Measurements from ENCODE around the gene CCNC.

CCNC gene

DNA sequence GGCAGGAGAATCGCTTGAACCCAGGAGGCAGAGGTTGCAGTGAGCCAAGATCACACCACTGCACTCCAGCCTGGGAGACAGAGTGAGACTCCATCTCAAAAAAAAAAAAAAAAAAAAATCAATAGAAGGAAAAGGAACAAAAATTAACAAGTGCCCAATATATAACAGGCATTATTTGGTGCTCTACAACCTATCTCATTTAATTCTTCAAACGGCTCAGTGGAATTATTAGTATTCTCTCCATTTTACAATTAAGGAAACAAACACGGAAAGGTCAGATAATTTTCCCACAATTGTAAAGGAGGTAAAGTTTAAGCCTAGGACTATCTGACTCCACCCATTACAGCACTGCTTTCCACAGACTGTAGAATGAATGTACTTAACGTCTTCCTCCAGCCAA lies 19.8 kb downstream of the CCNC start:
- DNase-seq (ENCODE audit: low read depth in 2 of 2) = no peak

DNA sequence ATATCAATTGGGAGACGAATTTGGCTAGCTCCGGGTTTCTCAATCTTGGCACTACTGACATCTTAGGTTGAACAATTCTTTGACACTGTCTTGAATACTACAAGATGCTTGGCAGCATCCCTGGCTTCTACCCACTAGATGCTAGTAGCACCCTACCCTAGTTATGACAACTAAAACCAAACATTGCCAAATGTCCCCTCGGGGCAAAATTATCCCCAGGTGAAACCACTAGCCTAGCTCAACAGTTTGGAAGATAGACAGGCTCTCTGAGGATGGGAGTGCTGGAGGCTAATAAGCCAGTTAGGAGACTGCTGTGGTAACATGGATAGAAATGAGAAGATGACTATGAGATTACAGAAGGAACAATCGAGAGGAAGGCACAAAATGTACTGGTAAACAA lies 20.9 kb downstream of the CCNC start:
- no peak for DNase-seq (ENCODE audit: low read depth in 2 of 2)

DNA sequence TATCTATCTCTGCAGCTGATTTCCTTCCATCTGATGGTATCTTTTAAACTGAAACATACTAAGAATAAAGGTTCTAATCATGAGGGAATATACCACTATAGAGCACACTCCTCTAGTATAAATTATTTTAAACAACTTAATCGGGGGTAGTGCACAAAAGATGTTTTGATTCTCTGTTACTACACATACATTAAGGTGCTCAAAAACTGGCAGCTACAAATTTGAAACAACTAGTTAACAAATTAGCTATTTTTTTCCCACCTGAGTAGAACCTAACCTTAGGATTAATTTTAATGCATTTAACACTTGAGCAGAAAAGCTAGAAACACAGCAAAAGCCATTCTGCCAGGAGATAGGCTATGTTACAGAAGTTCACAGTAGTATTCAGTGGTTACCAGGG lies 23.0 kb downstream of the CCNC start:
- DNase-seq (ENCODE audit: low read depth in 2 of 2) = no peak

DNA sequence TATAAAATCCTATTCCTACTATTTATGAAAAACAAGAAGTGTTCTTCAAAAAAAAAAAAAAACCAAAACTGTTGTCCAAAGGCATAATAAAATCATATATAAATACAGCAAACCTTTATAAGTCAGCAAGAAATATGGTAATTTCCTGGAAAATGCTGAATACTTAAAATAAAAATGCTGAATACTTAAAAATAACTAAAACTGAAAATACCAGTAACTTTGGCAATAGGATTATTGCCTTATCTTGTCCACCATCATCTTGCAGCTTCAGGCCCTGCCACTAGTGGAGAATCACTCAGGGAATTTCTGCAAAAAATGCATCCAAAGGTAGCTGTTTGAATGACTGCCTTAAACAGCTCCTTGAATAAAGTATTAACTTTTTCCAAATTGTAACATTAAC lies 24.5 kb downstream of the CCNC start:
- no peak for DNase-seq (ENCODE audit: low read depth in 2 of 2)

DNA sequence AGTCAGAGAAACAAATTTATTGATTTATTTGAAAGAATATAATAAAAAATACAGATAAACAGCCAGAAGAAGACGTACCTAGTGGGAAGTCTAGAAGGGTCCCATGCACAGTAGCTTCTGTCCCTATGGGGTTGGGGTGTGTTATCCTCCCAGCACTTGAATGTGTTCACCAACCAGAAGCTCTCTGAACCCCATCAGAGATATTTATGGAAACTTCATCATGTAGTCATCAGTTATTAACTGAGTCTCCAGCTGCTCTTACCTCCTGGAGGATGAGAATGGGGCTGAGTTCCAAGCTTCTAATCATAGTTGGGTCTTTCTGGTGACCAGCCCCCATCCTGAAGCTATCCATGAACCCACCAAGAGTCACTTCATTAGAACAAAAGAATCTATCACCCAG lies 37.8 kb downstream of the CCNC start:
- no peak for DNase-seq (ENCODE audit: low read depth in 2 of 2)

DNA sequence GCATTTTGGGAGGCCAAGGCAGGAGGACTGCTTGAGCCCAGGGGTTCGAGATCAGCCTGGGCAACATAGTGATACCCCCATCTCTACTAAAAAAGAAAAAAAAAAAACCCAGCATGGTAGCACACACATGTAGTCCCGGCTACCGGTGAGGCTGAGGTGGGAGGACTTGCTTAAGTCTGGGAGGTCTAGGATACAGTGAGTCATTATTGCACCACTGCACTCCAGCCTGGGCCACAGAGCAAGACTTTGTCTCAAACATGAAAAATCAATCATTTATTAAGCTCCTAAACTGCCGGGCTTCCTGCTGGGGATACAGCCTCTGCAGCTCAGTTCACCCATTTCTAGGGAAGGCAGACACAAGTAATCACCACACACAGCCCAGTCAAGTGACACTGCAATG lies 45.9 kb downstream of the CCNC start:
- DNase-seq (ENCODE audit: low read depth in 2 of 2) = no peak

DNA sequence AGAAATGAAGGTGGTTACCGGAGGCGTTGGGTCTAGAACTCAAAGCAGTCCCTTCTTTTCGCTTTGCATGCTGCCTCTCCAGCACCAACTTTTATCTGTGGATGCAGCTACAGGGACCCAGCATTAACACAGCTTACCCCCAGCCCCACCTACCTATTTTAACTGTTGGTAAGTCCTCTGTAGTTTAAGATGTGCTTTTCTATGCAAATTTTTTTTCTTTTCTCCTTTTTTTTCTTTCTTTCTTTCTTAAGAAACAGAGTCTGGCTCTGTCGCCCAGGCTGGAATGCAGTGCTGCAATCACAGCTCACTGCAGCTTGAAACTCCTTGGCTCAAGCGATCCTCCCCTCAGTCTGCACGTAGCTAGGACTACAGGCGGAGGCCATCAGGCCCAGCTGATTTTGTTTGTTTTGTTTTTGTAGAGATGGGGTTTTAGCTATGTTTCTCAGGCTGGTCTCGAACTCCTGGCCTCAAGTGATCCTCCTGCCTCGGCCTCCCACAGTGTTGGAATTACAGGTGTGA lies 46.8 kb downstream of the CCNC start:
- no peak for DNase-seq (ENCODE audit: low read depth in 2 of 2)

DNA sequence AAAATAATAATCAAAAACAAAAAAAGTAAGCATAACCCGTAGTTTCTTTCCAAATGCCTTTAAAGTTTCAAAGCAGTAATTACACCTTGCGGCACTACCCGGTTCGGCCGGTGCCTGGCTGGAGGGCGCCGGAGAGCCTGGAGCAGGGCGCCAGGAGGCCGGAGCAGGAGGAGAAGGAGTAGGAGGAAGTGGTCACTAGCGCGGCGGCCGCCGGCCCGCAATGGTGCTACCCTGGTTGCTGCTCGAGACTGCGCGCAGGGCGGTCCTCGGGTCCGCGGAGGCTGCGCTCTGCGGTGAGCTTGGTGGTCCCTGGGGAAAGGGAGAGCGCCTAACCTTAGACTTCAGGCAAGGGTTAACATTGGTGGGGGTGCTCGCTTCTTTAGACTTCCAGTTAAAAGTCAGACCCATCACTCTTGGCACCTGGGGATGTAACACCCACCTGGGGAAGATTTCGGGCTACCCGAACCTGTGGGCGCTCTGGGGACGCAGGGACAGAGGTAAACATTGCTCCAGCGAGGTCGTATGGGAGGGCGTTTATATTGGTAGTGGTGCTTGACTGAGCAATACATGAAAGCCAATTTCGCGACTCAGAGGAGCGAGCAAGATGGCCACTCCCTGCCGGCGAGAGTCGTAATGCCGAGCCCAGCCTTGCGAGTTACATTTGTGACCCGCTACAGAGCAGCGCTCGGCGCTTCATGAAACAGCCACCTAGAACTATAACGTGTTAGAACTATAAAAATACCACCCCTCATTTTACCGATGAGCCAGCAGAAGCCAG lies 47.4 kb downstream of the CCNC start:
- peak; percentile 54 to 67 for DNase-seq (ENCODE audit: low read depth in 2 of 2)

DNA sequence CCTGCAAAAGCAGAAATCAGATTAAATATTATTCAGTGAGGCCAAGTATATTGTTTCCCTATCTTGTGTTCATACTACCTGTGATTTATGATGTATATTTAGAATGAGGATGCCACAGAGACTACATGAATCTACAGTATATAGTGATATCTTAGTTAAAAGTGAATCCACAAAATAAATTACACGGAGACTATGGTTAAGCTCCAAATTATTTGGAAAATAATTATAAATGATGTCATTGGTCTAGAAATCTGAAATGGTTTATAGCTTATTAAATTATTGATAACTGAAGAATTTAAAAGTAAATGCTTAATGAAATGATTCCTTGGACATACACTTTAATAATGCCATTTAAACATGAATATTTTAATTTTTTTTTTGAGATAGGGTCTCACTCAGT lies 49.0 kb downstream of the CCNC start:
- DNase-seq (ENCODE audit: low read depth in 2 of 2) = no peak

DNA sequence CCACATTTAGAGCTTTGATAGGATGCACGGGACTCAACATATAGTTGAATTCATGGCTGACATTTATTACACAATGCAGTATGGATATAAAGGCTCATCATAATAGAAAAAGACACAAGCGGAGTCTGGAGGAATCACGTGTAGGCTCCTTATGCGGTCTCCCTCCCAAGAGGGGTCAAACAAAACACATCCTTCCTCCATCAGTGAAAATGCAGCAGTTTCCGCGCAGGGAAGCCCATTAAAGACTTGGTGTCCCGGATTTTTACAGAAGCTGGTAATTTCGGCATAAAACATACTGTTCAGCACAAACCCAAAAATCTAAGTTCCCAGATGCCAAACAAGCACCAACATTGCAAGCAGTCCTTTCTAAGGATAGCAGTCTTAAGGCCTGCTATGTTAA lies 54.4 kb downstream of the CCNC start:
- no peak for DNase-seq (ENCODE audit: low read depth in 2 of 2)

DNA sequence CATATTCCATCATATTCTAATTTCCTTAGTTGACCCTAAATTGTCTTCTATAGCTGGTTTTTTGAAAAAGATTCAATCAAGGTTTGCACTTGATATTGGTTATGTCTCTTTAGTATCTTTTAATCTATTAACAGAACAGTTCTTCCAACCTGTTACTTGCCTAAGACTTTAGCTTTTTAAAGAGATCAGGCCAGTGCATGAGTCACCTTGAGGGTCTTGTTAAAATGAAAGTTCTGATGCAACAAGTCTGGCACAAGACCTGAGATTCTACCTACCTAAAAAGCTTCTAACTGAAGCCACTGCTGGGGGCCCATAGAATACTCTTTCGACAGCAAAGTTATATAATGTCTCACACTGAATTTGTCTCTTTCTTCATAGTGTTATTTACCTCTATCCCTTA lies 56.4 kb downstream of the CCNC start:
- DNase-seq (ENCODE audit: low read depth in 2 of 2) = no peak

DNA sequence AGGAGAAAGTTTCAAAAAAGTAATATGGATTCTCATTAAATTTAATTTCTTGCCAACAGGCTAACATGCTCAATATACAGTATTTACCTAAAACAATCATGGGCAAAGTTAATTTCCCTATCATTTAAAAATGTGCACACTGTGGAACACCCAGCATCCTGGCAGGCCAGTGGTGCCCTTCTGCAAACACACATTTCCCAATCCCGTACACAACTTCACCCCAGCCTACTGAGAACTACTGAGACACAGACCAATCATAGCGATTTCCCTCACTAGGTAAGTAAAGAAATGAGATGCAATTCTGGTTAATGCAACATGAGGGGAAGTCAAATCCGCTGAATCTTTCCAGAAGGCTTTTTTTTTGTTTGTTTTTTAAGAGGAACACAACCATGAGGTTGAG lies 60.8 kb downstream of the CCNC start:
- no peak for DNase-seq (ENCODE audit: low read depth in 2 of 2)

DNA sequence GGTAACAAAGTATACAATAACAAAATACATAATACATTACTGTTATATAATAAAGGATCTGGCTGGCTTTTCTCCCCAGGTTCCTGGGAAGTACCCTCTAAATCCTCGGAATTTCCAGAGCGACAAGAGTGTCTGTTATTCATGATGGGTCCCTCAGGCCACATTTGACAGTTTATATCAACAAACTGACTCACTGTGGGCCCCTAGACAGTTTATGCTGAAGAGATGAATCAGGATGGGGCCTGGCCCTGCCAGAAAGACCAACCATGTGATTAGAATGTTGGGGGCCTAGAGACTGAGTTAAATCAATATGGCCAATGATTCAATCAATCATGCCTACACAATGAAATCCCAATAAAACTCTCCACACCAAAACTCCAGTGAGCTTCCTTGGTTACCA lies 66.7 kb downstream of the CCNC start:
- no peak for DNase-seq (ENCODE audit: low read depth in 2 of 2)

DNA sequence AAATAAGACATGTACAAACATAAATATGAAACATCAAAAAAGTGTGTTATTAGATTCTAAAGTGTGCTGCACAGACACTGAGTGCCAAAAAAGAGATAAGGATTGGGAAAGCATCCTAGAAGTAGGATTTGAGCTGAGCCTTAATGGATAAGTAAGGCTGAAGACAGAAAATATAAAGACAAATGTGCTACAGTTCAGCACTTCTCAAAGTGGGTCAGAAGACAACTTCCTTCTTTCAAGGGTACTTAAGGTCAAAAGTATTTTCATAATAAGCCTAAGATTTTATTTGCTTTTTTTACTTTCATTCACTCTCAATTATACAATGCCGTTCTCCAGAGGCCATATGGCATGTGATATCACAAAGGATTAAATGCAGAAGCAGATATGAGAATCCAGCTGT lies 70.0 kb downstream of the CCNC start:
- DNase-seq (ENCODE audit: low read depth in 2 of 2) = no peak

DNA sequence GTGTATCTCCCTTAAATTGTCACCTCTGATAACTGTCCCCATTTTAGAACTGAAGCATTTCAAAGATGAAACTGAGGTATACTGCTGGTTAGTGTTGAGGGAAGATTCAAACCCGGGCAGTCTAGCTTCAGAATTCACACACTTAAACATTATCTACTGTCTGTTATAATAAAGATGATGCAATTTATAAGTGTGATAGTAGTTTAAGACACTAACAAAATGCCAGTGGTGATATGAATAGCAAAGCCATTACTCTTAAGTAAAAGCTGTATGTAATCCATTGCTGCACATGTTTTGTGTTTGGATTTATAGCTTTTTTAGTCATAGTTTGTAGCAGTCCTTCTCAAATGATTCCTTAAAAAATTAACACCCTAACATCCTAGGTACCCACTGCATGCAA lies 73.0 kb downstream of the CCNC start:
- DNase-seq (ENCODE audit: low read depth in 2 of 2) = no peak
